Limb (tissue), 2 donors: ENCODE data around the gene SPANXD.
"Not testable (repeated sequence)": the region's sequence is repeated elsewhere in the genome, so short reads cannot be mapped to it uniquely, and the experiment has no call there.

Experiments
- DNase-seq, 2 donors: peaks; one replicate each; pipeline ENCODE4 v3.0.0-alpha.2; 2016; ENCODE audit errors: extremely low spot score in 2 of 2

Gene SPANXD, protein sequence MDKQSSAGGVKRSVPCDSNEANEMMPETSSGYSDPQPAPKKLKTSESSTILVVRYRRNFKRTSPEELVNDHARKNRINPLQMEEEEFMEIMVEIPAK

DNA sequence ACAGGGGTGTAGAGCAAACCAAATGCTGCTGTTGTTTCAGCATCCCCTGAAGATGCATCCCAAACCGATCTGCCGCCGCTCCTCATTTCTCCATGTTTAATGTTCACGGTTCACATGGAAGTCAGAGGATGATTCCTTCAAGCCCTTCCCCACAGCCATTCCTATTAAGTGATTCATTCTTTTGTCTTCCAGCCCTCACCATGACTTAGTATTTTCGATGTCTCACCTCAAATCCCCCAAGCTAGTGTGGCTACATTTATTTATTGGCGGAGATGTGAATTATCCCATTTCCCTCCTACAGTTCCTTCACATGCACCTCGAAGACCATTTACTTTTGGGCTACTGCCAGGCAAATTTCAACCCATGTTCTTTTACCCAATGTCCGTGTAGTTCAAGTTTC, at the start of gene SPANXD:
TSS of gene SPANXD (minus strand) at position 101 of the 400 bp plus-strand sequence. CDS start 334 bp downstream, outside the sequence.
- DNase-seq, result not testable (repeated sequence)

DNA sequence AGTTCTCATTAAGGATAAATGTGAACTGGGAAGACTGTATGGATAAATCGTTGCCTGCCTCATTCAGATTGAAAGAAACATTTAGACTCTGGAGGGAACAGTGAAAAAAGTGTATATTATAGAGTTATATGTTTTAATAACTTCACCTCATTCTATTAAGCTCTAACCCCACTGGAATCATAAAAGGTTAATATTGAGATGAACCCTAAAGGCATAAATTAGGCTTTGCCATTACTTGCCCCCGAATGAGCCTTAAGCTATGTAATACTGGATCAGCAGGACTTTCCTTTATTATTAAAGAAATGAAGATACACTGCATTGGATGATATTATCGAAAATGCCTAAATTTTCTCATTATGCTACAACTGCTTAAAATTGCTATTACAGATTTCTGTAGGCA, 44.1 kb upstream of the SPANXD start:
- DNase-seq, result no peak

DNA sequence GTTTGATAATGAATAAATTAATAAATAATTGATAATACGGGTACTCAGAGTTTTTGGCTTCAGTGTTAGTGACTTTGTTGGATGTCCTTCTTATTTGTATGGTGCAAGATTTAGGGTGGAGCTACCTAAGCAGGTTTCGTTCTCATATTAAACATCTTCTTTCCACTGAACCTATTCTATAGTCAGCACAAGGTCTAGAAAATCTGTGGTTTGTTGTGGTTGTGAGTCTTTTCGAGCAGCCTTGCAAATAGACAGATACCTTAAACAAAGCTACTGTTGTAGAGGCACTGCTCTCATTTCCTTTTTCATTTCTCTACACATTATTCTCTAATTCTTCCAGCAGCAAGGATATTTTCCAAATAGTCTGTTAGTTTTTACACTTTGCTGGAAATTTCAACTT, 38.1 kb upstream of the SPANXD start:
- DNase-seq, result no peak

DNA sequence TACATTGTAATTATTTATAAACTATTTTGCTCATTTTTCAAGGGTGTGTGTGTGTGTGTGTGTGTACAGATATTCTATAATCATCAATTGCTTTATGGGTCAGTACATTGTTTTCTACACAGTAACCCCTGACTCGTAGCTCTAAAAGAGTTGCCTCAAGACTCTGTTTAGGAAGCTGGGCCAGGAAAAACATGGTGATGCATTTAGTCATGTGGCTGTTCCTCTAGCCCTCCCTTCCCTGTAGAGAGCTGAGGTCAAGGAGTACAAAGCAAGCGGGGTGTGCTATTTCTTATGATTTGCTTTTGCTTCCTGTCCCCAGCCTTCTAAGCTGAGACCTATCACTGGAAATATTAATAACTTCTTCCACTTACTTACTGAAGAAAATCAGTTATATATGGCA, 34.8 kb upstream of the SPANXD start:
- DNase-seq, result no peak

DNA sequence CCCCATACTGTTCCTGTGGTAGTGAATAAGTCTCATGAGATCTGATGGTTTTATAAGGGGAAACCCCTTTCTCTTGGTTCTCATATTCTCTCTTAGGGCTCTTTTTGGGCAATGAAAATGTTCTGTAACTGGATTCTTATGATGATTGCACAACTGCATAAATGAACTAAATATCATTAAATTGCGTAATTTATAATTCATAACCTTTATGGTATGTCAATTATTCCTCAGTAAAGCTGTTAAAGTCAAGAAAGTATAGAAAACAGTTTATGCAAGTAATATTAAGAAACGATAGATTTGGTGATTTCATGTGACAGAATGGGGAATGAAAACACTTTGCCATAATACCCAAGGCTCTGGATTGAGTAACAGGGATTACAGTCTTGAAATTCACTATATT, 33.5 kb upstream of the SPANXD start:
- DNase-seq, result no peak

DNA sequence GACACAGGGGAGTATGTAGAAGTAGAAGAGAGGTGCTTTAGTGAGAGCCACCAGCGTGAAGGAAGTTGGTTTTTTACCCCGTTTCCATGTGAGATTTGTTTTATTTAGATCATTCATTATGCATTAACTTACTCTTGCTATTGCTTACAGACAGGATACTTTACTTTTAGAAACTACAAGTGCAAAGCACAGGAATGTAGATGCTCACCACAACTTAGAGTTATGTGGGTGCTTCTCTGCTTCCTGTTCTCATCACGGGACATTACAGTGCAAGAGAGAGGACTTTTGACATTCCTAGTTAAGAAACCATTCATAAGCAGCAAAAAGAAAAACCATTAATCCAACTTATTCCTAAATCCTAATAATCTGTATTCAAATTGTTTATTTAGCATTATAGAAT, 25.6 kb upstream of the SPANXD start:
- no peak for DNase-seq

DNA sequence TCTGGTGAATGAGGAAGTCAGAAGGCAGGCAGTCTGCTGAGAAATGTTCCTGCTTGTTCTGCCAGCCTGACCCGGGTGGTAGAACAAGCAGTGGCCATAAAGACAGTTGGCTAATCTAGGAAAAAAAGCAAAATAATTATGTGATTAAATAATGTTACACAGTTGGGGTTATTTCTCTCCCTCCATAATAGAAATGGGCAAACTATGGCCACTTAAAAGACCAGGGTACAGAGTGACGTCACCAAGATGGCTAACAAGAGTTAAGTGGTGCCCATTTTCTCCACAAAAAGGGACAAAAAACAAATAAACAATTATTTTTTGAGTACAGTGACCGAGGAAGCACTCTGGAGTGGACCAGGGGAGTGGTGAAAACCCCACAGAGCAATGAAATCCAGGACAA, 16.1 kb upstream of the SPANXD start:
- no peak for DNase-seq

DNA sequence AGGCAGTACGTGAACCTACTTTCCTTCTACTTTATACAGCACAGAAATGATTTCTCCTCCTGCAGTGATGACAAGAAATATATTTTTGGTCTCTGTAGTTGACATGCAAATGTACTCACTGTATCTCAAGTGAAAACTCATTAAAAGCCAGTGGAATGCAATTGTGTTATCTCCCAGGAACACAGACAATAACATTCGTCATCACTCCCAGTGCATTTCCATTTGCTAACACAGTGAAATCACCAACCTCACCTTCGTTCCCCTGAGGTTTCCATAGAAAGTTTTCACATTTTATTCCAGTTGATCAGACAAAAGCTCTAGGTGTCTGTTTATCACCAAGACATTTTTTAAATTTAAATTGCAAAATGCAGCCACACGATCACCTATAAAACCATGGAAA, 2.5 kb upstream of the SPANXD start:
- no peak for DNase-seq

DNA sequence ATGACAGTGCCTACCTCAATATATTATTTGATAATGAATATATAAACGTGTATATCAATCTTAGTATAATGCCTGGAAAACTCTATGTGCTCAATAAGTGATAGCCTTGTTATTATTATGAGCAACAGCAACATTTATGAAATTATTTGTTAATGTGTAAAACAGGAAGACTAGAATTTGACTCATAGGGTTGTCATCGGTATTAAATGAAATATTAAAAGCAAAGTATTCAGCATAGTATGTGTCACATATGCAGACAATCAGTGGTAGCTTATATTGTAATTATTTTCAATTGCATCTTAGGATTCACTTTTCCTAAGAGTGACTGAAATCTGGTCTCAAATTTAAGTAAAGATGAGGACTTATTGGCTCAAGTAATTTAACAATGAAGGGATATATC, 24.6 kb downstream of the SPANXD start:
- DNase-seq, result no peak

DNA sequence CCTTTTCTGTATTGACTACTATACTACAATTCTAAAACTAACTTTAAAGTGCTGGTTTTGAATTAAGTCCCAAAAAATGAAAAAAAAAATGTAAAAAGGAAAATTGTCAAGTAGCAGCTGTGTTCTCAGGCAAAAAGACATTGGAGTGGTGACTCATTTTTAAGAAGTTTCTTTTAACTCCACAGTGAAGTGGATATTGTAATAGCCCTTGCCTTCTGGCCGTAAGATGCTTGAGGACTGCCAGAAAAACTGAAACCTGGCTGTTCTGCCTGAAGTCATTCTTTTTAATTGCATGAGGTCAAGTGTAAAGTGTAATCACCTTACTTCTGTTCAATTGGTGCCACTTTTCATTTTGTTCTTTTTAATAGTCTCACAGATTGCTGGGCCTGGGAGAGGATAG, 28.9 kb downstream of the SPANXD start:
- no peak for DNase-seq

DNA sequence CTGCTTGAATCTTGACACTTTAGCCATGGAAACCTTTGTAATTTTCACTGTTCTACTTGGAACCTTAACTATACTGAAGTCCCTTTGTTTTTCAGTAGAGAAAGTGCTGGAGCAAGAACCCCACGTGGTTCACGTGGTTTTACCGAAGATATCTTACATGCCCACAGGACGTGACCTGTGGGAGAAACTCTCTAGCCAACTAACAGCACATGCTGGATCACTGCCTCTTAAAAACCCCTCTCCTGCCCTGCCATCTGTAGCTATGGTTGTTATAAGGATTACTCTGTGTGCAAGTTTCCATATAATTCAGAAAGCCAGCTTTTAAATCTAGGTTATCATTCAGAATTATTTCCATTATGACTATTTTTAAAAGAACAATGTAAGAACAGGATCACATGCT, 30.2 kb downstream of the SPANXD start:
- no peak for DNase-seq

DNA sequence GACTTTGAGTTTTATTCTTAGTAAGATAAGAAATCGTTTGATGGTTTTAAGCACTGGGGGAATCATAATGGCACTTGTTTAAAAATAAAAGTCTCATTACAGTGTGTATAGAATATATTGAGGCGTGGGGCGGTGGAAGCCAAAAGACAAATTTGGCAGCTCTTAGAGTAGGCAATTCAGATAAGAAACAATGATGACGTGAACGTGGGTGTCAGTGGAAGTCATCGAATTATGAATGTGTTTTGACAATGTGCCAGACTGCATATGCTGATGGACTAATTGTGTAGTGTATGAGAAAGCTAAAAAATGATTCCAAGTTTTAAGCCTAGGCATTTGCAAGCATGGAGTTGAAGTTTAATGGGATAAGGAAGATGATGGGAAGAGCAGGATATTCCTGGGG, 35.8 kb downstream of the SPANXD start:
- DNase-seq, result no peak

DNA sequence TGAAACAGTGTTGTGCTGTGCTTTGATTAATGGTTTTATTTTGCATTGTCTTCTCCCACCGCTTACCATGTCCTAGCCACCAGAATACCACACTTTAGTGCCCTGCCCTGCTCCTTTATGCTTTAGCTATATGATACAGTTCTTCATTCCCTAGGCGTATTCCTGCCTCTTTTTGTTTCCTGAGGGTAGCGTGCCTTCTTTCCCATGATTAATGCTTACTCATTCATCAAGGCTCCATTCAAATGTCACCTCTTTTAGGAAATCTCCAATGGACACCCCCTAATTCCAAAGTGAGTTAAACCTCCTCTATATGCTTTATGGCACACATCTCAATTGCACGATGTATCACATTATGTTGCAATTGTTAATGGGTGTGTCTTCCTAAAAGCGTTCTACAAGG, 46.3 kb downstream of the SPANXD start:
- DNase-seq, result no peak
